CD4-positive, alpha-beta T cell treated with Interleukin-17A for 4 hours (primary cell): ENCODE results near the gene MGMT.

Experiments used
- DNase-seq: peaks from one replicate; pipeline ENCODE4 v3.0.0-alpha.2; 2020; ENCODE audit warnings: mixed read lengths

MGMT gene

DNA sequence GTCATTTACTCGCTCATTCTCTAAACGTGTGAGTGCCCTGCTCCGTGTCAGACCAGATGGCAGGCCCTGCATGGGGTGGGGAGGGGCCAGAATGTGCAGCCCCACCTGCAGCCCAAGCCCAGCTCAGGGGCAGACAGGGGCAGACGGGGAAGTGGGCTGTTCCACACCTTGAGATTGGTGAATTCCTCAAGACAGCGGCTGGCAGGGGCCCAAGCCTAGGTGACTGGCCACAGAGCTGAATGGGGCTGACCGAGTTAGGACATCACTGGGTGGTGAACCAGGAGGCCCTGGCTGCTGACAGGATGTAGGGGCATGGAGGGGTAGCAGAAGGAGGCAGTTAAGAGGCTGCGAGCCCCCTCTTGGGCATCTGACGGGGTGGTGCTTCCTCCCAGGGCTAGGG, 79.1 kb downstream of the MGMT start:
- no peak for DNase-seq

DNA sequence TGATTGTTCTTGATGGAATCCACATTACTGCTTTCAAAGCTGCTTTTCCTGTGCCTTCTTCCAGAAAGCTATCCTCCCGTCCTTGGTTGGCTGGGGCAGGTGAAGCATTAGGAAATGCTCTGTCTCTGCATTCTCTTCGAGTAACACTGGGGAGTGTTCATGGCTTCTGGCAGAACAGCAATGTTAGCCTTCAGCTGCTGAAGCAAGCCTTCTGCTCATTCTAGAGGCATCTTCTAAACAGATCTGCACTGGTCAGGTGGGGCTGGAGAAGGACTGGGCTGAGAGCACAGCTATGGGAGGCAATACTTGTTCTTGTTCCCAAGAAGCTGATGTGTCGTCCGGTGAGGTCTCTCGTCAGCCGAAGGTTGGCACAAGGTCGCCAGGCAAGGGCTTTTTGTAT, 80.6 kb downstream of the MGMT start:
- DNase-seq, result no peak

DNA sequence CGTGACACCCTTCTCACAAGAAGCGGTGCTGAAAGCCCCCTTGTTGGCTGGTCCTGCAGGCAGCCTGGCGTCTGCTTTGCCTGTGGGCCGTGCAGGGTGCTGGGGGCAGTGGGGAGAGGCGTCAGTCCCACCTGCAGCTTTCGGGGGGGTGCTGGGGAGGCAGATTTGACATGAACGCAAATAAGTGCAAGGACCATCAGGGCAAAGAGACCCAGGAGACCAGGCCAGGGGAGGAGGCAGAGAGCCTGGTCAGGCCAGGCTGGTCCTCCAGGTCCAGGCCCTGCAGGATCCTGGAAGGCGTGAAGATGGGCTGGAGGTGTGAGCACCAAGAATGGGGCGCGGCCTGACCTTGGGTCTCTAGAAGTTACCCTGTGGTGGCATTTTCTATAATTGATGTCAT, 81.6 kb downstream of the MGMT start:
- no peak for DNase-seq

DNA sequence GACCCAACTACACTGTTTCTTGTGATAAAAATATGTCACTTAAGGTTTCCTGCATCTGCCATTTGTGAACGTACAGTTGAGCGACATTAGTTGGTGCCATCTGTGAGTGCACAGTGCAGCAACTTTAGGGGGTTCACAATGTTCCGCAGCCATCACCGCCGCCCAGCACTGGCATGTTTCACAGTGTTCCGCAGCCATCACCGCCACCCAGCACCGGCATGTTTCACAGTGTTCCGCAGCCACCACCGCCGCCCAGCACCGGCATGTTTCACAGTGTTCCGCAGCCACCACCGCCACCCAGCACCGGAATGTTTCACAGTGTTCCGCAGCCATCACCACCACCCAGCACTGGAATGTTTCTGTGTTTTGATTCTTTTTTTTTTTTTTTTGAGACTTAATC, 83.0 kb downstream of the MGMT start:
- DNase-seq, result no peak

DNA sequence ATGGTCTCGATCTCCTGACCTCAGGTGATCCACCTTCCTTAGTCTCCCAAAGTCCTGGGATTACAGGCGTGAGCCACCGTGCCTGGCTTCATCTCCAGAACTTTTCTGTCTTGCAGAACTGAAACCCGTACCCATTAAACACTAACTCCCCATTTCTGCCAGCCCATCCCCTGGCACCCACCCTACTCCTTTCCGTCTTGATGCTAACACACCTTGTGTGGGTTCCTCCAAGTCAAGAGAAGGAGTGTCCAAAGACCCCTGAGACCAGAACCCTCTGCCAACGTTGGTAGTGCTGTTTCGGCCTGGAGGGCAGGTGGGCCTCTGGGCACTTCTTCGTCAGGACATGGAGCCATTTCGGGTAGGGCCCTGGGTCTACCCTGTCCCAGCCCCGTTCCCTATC, 83.6 kb downstream of the MGMT start:
- DNase-seq, result no peak

DNA sequence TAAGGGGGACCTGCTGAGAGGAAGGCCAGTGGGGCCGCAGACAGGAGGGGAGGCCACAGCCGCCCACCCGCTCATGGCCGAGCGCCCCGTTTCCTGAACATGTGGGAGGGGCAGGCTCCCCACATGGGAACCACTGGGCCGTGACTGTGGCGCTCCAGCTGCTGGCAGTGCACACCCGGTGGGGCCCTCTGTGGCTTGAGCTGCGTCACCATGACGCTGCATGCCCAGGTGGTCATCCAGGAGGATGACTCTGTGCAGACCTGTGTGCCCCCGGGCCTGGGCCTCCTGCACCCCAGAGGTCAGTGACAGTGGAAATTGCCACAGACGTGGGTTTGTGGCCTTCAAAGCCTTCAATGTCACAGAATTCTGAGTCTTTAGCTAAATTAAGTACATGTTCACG, 85.1 kb downstream of the MGMT start:
- no peak for DNase-seq

DNA sequence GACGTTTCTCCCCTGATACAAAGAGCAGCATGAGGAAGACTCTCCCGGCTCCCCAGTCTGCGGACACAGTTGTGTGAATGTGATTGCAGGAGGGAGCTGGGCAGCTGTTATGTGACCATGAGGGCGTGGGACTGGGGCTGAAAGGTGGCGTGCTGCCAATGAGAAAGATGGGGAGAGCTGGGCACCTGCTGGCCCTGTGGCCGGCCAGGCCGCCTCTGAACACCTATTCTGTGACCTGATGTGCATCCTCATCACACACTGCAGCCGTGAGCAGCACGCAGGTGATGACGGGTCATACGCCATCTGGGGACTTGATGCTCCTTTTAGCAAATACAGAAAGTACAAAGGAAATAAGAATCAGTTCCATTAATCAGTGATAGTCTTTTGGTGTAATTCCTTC, 86.9 kb downstream of the MGMT start:
- no peak for DNase-seq

DNA sequence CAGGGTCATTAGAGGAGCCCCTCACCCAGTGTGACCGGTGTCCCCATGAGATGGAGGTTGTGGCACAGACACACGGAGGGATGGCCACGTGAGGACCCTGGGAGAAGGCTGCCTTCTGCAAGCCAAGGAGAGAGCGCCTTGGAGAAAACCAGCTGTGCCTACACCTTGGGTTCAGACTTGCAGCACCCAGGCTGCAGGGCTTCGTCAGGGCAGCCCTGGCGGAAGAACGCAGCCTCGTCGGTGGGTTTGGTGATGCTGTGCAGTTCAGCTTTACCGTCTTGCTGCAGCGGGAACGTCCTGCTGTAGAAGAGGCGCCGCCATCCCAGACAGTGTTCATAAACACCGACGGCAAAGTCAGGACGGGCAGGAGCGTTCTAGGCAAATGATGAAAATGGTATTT, 89.3 kb downstream of the MGMT start:
- no peak for DNase-seq

DNA sequence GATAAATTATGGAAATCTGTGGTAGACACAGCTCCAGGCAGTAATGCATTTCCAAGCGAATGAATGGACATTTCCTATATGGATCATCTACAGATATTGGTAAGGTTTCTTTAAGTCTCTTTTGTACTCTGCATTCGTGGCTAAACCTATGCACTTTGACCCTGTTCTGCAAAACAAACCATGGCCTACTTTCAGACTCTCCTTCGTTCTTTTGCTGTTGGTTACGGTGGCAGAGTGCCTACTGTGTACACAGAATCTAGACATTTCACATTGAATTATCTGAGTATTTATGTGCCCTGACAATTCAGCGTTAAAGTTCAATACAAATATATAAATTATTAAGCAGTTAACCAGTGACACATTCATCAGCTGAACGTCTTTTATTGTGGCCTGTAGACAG, 93.3 kb downstream of the MGMT start:
- no peak for DNase-seq

DNA sequence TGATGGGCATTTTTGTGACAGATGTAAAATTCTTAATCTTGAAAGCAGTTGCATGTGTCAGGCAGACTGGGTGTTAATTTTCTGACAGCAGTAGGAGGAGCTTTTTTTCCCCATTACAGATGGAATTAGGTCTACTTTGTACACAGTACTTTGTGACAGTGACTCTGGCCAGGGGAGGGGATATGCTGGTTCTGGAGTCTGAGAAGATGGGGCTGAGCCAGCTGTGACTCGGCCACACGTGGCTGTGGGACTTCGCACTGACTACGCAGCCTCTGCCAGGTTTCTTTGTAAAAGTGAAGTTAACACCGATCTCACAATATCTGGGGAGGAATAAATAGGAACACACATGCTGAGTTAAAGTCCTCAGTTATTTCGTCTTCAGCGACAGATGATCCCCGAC, 95.4 kb downstream of the MGMT start:
- DNase-seq, result no peak

DNA sequence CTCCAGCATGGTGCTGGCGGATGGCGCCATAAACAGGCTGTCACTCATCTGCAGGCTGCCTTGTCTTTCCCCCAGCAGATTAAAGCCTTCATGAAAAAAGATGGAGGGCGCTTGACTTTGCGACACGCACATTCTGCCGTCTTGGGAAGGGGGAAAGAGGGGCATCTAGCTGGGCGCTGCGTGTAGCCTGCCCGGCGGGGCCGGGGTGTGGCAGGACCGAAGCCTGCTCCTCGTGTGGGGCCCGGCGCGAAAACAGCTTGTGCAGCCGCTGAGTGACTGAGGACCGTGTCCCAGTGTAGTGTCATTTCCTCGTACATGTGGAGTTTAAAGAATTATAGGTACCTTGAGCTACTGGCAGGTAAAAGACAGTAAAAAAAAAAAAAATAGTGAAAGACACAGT, 97.9 kb downstream of the MGMT start:
- no peak for DNase-seq

DNA sequence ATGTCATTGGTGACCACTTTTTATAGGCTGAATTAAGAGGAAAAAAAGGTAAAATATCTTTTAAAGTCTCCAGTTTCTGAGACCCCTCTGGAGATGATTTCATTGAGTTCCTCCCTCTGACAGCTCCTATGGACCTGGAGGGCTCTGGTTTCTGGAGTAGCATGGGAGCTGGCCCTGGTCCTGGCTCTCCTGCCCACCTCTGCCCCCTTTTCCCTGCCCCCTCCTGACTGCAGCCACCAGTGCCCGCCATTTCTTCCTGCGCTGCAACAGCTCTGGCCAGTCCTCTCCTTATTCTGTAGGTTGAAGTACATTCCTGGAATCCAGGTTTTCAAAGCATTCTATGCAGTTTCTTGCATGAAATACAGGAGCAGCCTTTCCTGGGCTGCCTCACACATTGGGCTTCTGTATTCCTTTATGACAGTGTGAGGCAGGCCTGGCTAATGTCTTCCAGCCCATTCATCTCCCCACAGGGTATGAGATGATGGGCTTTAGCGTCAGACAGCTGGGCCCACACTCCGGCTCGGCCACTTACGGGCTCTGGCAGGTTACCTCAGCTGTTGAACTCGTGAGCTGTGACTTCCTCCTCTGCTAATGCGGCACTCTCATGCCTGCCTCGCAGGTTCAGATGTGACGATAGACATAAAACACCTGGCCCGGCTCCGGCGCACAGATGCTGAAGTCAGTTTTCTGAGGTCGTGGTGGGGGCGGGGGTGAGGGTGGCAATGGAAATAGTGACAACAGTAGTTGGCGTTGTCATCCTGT, 101.7 kb downstream of the MGMT start:
- no peak for DNase-seq

DNA sequence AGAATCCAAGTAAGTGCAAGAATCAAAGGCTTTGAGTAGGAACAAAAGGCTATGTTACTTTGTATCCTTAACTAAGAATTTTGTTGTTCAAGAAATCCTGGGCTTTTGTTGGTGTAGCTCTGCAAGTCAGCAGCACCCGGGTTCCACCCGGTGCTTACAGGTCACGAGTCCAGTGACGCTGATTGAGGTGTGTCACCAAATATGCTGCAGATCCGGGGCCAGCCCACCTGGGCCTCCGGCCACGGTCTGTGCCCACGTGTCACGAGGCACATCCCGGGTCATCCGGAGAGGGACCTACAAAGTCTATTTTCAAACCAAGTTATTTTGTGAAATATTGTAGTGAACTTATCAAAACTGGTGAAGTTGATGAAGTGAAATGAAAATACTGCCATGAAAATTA, 103.1 kb downstream of the MGMT start:
- DNase-seq, result no peak

DNA sequence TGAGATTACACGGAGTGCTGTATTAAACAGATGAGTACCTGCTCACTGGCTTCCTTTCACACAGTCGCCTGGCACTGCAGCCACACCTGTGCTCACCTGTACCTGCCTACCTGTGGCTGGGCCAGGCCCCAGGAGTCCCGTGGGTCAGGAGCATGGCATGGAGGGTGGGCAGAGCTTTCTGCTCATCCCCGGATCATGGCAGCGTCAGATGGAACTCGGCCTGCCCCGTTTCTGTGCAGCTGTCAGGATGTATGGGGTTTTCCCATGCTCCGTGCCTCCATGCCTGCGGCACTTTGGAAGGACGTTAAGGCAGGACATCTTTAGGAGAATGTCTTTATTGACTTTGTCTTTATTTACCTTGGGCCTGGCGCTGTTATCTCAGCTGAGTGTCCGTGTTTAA, 112.2 kb downstream of the MGMT start:
- DNase-seq, result no peak

DNA sequence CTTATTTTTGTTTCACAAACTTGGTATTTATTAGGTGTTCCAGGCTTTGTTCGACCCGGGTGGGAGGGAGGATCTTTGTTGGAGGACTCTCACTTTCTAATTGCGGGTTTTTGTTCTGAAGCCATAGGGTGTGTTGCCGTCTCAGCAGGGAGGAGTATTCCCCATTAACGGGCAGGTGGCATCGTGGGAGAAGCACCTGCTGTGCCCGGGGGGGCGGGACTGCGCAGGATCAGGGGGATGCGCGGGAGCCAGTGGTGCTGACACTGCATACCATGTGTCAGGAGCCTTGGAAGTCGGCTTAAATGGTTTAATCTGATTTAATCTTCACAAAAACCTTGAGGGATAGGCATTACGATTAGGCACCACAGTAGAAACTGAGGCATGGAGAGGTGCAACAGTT, 113.0 kb downstream of the MGMT start:
- DNase-seq, result no peak

DNA sequence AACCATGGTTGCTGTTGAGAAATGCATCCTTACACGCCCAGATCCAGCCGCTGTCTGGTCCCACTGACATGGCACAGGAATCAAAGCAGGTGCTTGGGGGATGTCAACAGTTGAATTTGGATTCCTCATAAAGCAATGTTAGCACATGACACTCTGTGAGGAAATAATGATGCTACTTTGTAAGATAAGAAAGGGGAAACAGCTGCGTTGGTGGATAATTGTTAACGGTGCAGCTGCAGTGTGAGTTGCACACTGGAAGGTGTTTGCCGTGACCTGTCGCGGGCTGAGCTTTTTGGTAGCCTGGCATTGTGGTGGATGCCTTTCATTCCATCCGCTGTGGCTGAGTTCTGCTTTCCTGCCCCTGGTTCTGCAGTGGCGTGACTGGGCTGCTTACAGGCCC, 113.9 kb downstream of the MGMT start:
- no peak for DNase-seq

DNA sequence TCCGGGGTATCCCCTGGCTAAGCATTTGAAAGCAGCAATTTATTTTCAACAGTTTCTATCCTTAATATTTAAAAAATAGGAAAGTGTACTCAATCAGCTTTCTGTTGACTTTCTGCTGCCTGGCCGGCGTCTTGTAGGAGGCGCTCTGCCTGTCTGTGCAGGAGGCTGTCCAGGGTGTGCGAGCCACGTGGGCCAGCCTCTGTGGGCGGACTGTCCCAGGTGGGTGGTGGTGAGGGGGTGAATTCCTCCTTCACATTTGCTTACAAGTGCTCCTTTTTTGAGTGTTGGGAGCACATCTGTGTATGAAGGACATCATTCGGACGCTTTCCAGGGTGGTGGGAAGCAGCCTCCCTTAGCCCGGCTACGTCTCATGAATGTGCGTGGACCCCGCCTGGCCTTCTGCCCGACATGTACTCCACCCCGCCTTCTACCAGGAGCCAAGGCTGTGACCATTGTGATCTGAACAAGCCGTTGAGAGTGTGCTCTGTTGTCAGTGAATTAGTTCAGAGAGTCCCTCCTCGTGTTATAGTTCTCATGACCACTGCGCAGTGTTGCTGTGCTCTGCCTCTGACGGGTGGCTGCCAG, 114.9 kb downstream of the MGMT start:
- DNase-seq, result no peak

DNA sequence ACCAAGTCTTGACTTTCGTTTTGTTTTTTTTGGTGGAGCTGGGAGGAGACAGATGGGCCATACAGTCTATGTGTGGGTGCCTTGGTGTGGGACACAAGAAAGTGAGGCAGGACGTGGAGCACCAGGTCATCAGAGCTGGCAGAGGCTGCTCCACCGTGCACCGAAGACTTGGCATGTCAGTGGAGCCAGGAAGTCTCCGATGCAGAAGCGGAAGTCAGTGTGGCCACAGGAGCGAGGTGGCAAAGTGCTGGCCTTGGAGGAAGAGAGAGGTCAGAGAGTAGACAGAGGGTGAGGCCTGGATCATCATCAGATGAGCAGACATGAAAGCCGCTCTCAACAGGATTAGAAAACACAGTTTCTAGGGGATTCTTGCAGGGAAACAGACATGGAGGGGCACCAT, 116.8 kb downstream of the MGMT start:
- no peak for DNase-seq

DNA sequence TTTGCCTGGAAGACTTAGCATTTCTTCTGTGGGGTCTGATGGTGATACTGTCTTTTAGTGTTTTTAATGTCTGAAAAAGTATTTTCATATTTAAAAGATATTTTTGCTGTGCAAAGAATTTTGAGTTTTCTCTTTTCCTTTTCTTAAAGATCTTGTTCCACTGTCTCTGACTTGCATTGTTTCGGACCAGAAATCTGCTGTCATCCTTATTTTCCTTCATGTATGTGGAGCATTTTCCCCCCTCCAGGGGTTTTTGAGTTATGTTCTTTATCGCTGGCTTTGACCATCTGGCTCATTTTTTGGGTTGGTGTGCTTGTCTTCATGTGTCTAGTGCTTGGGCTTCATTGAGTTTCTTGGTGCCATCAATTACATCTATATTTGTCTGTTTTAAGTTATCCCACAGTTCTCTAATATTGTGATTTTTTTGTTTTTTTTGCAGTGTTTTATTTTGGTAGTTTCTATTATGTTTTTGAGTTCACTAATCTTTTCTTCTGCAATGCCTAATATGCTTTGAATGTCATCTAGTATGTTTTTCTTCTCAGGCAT, 119.9 kb downstream of the MGMT start:
- DNase-seq, result no peak

DNA sequence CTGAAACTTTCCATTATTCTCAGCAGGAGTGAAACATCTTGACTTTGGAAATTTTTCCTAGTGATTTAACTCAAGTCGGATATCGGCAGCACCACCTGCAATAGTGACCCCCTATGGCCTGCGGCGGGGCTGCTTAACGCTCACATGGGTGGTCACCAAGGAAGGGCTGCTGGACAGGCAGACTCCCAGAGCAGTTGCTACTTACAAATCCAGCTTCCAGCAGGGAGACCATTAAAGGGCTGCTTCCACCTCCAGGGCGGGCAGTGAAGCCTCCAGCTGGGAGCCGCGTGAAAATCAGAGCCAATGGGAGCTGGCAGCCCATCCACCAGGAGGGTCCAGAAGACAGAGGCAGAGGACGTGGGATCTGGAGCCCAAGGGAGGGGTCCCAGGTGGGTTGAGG, 122.5 kb downstream of the MGMT start:
- DNase-seq, result no peak

DNA sequence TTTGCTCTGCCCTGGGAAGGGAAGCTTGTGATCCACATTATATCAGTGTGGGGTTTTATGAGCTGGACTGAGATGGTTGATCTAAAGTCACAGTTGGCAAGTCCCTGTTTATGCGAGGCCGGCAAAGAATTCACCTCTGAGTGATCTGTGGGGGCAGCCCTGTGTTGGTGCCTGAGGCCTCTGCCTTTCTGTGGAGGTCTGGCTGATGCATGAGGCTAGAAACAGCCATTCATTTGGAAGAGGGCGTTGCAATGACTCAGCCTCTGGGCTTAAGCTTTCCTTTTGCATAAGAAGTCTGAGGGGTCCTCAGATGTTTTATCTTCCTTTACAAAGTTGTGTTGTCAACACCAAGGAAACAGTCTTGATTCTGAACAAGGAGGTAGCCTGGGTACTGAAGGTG, 126.9 kb downstream of the MGMT start:
- DNase-seq, result no peak

DNA sequence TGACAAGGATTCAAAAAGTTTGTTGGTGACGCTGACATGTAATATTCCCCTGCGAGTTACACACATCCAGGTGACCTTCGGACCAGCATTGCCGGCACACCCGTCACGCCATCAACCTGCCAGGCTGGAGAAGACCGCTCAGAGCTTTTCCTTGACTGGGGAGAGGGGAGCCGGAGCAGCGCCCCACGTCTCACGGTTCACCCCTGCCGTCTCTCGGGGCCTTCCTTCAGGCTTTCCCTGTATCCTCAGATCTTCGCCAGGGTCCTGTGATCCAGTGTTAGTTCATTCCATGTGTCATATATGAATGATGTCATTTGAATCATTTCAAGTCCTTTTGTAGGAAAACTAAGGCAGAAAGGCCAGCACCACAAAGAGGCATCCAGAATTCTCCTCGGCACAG, 127.8 kb downstream of the MGMT start:
- no peak for DNase-seq

DNA sequence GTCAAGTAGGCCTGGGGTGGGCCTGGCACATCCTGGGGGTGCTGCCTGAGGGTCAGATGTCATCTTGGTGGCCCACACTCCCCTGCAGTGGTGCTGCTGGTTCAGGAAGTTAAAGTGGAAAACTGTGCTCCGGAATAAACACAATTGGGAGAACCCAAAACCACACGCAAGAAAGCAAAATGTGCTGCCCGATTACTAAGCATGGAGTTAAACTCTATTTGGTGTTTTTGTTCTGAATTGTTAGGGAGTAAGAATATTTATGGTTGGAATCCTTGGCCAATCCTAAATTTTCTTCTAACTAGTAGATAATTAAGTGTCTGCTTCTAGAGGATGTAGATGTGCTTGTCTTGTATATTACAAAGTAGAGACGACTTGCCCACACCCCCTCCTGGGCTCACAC, 131.4 kb downstream of the MGMT start:
- no peak for DNase-seq

DNA sequence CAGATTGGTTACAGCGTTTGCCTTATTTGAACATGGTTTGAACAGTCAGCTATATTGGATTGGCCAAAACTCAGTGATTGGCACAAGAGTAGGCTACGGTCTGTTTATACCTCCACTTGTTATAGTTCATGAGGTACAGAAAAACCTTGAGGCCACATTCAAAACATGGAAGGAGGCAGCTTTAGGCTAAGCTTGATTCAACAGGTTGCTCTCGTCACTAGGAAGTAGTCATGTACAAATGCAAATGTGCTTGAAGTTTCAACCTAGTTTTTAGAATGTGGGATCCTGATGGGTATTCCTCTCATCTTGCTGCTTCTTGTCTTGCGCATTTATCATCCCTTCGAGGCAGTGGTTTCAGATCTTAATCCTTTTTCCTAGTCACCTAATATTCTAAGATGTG, 132.1 kb downstream of the MGMT start:
- DNase-seq, result no peak

DNA sequence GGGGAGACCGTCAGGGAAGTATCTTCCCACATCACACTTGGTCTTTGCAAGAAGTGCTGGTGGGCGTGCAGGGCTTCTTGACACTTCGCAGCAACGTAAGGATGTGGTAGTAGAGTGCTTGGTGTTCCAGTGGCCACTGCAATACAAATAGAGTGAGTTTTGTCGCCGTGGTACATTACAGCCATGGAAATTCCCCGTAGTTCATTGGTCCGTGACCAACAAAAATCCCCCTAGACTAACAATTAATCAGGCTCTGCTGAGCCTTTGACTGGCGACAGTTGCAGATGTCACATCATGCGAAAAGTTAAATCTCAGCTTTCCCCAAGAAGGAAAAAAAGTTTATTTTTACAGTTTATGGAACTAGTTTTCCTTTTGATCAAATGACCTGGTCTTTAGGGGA, 134.7 kb downstream of the MGMT start:
- no peak for DNase-seq
